GM18505 (cell line): ENCODE data around the gene MAN1A2.
"Not testable (repeated sequence)": the region's sequence is repeated elsewhere in the genome, so short reads cannot be mapped to it uniquely, and the experiment has no call there.

Source experiments
- ATAC-seq: cut with Tn5 transposase; IDR thresholded peaks from one replicate; pipeline ENCODE4 v1.9.1; 2021; ENCODE audit not compliant: unreplicated experiment
- POLR2A ChIP-seq: IDR thresholded peaks from 4 replicates; pipeline ENCODE4 v1.6.1; 2011; ENCODE audit warnings: borderline replicate concordance; ENCODE audit not compliant: insufficient read depth, insufficient read length; ENCODE audit errors: extremely low read depth

MAN1A2 gene

DNA sequence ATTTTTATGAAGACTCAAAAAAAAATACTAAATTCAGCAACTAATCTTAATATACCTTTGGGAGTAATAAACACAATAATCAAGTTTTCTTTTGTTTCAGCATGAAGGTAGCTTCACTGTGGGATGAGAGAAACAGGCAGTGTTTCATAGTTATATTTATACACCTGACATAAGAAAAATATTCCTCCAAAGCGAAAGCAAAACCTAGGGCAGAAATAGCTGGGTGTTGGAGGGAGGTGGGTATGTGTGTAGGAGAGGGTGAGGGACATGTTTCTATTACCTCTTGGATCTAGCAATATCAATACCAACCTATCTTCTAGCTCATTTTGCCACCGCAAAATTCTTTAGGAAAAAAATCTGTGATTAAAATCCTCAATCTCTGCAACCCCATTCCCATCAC is 24.9 kb upstream of the MAN1A2 start:
- no peak for TF ChIP-seq POLR2A

DNA sequence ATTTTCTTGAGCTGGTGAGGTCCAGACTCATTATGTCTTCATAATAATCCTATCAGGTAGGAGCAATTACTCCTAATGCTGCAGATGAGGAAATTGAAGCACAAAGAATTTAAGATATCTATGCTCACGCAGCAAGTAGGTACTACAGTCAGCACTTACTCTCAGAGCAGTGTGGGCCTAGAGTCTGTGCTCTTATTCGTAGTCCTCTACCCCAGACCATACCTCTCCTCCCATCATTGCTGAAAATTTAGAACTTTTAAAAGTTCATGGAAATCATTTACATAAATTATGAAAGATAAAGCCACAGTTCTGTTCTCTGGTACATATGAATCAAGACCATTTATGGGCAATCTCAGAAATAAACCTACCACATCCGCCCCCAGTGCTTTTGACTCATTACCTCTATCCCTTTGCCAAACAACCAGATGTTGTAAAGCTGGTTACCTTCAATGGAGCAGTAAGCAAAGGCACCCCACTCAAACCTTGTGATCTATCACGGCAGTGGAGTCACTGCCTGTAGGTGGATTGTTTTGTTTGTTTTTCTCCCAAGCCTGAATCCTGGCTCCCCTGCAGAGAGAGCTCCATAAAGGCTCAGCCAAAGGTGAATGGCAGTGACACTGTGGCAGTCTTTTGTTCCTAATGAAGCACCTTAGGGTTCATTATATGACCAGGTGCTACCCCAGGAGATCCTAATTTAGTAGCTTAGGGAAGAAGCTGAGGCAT is 20.9 kb upstream of the MAN1A2 start:
- TF ChIP-seq POLR2A: no peak
- no peak for ATAC-seq

More for the DNA sequence above, 24.9 kb upstream of the MAN1A2 start:
- no peak for ATAC-seq

DNA sequence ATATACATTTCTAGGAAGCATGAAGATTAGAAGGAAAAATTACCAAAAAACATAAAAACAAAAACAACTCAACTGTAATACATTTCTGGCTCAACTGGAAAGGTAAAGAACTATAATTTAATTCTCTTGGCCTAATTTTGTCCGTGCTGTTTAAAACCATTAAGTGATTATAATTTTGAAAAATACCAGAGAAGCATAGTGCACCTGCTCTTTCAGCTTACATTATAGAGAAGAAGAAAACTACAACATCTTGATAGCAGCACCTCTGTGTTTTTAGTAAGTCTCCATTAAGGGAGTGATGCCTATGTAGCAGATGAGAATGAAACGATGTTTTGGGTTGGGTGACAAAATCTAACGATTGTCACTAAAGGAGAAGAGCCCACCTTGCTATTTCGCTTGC is 19.3 kb upstream of the MAN1A2 start:
- TF ChIP-seq POLR2A: no peak
- ATAC-seq: no peak

DNA sequence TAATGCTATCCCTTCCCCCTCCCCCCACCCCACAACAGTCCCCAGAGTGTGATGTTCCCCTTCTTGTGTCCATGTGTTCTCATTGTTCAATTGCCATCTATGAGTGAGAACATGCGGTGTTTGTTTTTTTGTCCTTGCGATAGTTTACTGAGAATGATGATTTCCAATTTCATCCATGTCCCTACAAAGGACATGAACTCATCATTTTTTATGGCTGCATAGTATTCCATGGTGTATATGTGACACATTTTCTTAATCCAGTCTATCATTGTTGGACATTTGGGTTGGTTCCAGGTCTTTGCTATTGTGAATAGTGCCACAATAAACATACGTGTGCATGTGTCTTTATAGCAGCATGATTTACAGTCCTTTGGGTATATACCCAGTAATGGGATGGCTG is 14.6 kb upstream of the MAN1A2 start:
- ATAC-seq: not testable (repeated sequence)

DNA sequence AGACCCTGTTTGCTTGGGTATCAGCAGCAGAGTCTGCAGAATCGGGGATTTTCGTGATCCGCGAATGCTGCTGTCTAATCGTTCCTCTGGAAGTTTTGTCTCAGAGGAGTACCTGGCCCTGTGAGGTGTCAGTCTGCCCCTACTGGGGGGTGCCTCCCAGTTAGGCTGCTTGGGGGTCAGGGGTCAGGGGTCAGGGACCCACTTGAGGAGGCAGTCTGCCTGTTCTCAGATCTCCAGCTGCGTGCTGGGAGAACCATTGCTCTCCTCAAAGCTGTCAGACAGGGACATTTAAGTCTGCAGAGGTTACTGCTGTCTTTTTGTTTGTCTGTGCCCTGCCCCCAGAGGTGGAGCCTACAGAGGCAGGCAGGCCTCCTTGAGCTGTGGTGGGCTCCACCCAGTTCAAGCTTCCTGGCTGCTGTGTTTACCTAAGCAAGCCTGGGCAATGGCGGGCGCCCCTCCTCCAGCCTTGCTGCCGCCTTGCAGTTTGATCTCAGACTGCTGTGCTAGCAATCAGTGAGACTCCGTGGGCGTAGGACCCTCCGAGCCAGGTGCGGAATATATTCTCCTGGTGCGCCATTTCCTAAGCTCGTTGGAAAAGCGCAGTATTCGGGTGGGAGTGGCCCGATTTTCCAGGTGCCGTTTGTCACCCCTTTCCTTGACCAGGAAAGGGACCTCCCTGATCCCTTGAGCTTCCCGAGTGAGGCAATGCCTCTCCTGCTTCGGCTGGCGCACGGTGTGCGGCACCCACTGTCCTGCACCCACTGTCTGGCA is 9.2 kb upstream of the MAN1A2 start:
- ATAC-seq: not testable (repeated sequence)

DNA sequence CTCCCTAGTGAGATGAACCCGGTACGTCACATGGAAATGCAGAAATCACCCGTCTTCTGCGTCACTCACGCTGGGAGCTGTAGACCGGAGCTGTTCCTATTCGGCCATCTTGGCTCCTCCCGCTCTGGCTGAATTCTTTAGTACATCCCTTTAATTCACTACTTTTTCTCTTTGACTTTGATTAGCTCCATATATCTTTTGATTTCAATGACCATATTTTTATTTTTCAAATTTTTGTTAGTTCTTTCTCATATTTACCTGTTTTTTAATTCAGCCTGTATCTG is 8.7 kb upstream of the MAN1A2 start:
- ATAC-seq: not testable (repeated sequence)

DNA sequence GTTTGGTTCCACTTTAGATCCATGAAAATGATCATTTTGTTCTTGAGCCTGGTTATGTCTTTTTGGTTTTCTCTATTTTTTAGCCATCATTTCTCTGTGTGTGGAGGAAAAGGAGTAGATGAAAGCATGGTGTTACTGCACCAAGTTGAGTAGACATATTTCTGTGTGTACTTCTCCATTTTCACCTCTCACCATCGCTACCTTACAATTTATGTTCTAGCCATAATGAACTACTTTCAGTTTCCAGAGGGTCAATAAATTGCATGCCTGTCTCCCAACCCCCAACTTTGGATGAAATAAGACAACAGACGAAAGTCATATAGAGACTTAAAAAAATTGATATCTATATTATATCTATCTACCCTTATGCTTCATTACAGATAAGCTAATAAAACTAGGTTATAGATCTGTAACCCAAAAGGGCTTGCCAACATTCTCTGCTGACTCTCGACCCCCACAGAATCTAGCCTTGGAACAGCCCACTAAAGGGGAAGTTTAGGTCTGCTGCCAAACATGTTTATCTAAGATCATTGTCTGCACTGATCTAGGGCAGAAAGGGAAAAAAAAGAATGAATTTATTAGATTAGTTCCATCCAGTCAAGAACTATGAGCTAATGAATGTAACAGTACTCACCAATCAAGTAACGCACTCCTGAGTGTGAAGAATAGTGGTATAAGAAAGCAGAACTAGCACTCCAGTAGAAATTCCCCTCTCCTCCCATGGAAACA is 7.5 kb upstream of the MAN1A2 start:
- ATAC-seq: no peak
- no peak for TF ChIP-seq POLR2A

DNA sequence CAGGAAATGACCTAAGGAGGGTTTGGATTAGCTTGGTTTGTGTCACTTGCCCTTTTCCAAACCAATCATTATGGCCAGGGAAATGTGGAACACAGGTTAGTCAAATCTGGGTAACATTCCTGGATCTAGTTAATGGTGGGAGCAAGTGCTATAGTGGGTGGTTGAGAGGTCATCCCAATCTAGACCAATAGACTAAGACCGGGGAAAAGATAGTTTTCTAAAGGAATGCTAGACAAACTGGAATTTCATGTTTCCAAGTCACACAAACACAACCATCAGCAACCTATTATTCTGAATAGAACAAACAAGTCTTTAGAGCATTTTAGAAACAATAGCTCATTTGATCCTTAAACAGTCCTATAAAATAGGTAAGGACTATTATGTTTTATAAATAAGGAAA is 4.3 kb upstream of the MAN1A2 start:
- ATAC-seq: no peak
- TF ChIP-seq POLR2A: no peak

DNA sequence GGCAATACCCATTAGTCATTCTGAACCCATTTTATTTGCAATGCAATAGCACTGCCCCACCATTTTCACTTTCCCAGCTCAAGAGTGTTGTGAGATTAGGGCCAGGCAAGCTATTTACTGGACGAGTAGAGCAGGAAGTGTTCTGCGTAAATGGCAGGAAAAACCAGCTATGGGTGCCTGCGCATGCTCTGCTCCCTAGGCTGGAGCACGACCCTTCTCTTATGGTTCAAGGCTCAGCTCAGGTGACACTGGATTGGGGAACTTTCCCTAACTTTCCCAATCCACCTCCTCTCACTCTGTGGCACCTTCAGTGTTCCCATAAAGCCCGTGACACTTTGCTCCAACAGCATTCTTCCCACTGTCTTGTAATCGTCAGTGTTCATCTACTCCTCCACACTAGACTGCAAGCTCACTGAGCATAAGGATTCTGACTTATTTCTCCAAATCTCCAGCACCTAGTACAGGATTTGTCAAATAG is 3.6 kb upstream of the MAN1A2 start:
- ATAC-seq: no peak

DNA sequence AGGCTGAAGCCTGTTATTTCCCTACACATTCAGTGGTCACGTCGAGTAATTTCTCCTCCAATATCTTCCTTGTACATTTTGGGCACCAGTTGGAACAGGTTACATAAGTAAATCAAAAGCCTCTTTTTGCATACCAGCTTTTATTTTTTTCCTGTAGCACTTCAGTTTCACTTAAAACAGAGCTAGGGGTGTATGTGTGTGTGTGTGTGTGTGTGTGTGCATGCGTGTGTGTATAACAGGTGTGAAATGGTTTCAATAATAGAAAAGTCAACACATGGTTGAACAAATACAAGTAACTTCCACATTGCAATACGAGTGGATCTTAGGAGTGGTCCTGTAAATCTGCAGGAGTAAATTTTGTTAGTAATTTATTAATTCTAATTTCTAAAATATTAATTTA is 3.0 kb upstream of the MAN1A2 start:
- no peak for TF ChIP-seq POLR2A
- ATAC-seq: no peak

More for the DNA sequence above, 3.6 kb upstream of the MAN1A2 start:
- TF ChIP-seq POLR2A: no peak

DNA sequence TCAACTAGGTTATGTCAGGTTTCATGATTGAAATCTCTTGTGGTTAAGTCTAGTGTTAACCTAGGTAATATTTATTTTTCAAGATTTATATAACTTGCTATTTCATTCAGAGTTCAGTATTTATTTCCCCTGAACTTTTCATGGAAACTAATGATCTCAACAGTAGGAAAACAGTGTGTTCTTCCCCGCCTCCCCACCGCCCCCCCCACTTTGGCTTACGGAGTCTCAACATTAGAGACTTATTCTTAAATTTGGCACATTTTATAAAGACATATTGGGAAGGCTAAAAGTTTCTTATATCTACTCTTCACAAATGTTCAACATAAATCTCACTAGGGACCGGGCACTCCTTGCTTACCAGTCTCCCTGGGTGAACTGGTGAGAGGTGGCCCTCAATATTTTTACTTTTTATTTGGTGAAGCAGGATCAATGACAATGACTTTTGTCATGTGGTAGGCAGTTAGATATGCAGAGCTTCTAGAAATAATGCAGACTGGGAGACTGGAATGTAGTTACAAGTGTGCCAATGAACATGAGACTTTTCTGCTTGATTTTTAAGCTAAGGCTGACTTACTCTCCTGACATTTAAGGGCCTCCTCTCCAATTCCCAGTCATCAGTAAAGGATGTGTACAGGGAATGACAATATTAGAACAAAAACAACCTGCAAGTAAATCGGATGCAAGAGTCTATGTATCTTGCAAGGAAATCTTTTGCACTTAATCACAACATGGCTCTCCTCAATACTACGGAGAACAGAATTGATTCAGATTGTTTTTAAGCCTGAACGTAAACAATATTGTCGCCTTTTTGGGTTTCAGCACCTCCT is 1.7 kb upstream of the MAN1A2 start:
- no peak for ATAC-seq
- no peak for TF ChIP-seq POLR2A

DNA sequence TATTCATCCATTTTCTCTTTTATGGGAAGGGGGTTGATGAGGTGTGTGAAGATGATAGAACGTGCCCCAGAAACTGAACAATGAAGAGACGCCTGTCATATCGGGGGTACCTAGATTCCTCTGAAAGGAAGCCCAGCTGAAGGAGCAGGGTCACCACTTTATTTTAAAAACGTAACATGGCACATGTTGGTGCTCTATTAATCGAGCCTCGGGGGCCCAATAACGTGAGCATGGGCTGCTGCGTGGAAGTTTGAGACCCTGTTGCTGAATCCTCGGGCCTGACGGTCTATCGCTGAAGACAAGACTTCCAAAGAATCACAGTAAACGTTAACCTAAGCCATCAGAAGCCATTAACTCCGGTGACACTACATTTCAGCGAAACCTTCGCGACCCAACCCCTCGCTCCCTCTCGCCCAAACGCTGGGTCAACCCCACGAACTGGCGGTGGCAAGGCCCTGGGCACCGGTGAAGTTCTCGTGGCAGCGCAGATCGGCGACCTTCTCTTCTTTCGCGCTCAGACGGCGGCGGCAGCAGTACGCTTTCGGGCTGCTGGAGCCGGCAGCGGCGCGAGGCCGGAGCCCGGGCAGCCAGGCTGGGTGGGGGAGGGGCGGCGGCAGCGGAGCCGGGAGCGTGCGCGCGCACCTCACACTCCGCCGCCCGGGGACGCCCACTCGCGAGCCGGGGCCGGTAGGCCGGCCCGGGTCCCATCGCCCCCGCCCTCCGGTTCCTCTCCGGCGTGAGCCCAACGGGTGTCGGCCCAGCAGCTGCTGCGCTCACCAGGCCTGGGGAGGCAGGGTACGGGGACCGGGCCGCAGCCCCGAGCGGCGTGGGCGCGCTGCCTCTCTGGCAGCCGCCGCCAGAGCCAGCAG is 838 bp upstream of the MAN1A2 start:
- peak; percentile 61 for TF ChIP-seq POLR2A
- ATAC-seq: peak; percentile 61

DNA sequence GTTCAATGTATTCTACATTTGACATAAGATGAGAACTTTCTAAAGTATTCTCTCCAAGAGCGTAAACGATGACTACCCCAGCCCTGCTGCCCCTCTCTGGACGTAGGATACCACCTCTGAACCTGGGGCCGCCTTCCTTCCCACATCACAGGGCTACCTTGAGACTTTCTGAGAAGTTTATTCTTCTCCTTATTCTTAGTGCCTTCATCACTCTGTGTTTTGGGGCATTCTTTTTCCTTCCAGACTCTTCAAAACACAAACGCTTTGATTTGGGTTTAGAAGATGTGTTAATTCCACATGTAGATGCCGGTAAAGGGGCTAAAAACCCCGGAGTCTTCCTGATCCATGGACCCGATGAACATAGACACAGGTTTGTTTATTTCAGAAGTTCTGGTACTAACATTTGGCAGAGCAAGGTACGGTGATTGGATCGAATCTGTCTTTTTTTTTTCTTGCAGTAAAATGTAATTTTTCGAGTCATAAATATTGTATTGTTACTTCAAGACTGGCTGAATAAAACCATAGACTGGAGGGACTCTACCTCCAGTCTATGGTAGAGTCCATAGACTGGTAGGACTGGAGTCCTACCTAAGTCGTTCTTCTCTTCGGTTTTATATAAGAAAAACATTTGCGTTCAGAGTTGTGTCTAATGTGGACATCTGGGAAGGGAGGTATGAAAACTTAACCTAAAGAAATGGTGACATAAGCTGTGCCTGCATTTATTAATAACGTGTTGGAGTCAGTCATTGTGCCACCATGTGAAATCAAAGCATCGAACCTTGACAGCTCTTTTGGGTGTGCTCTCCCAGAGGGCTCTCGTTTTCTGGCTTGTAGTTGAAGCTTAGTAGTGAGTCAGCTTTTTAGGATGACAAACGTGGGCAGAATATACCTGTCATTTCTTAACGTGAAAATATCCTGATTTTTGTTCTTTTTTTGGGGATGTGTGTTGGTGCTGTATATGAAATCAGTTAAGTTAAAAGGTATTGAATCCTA is 1.2 kb downstream of the MAN1A2 start:
- ATAC-seq: no peak
- TF ChIP-seq POLR2A: no peak
